GM12878 (cell line): ENCODE data around the gene PTPRH. TPM values are rescaled to one million over a fixed set of nuclear protein-coding genes. Genes with fewer than 3 reads are reported as not detected.

Experiments used
- CBX5 ChIP-seq: sonication (generic); IDR thresholded peaks from 2 replicates; pipeline ENCODE4 v1.6.1; 2016; ENCODE audit warnings: low read depth, moderate library complexity, mild to moderate bottlenecking, inconsistent platforms
- EP300 ChIP-seq, 2 experiments: fragments of 150-350 bp in 1 of 2; IDR thresholded peaks; 2 replicates each; pipeline ENCODE4 v1.6.1; 2011 to 2012; ENCODE audit warnings: low read depth in 2 of 2, low read length in 2 of 2, borderline replicate concordance in 1 of 2, improper control_type of control experiment in 1 of 2, inconsistent platforms in 1 of 2; ENCODE audit not compliant: control insufficient read depth in 1 of 2
- HDAC6 ChIP-seq: fragments of 200-600 bp; sonication (generic); IDR thresholded peaks from one replicate; pipeline ENCODE4 v1.8.0; 2017; ENCODE audit warnings: antibody characterized with exemption; ENCODE audit not compliant: unreplicated experiment
- IKZF2 ChIP-seq, 2 experiments: fragments of 450-650 bp; IDR thresholded peaks; 2 replicates each; pipeline ENCODE4 v1.6.1; 2017; ENCODE audit warnings: mild to moderate bottlenecking in 2 of 2, moderate library complexity in 2 of 2
- LARP7 ChIP-seq: fragments of 450-650 bp; IDR thresholded peaks from 2 replicates; pipeline ENCODE4 v1.6.1; 2017; ENCODE audit warnings: mild to moderate bottlenecking
- NFIC ChIP-seq: IDR thresholded peaks from 2 replicates; pipeline ENCODE4 v1.6.1; 2012; ENCODE audit warnings: low read depth, mild to moderate bottlenecking, inconsistent platforms, low read length, moderate library complexity
- PML ChIP-seq: IDR thresholded peaks from 2 replicates; pipeline ENCODE4 v1.6.1; 2012; ENCODE audit warnings: low read length, inconsistent platforms
- RELA ChIP-seq: fragments of 450-650 bp; IDR thresholded peaks from 2 replicates; pipeline ENCODE4 v1.8.0; 2014; ENCODE audit warnings: borderline replicate concordance; ENCODE audit not compliant: partially characterized antibody
- RELB ChIP-seq: fragments of 450-650 bp; IDR thresholded peaks from 2 replicates; pipeline ENCODE4 v1.6.1; 2017; ENCODE audit warnings: low read depth, mild to moderate bottlenecking, moderate library complexity
- SMAD1 ChIP-seq: fragments of 450-650 bp; IDR thresholded peaks from 2 replicates; pipeline ENCODE4 v1.6.1; 2018; ENCODE audit warnings: mild to moderate bottlenecking, low read depth; ENCODE audit not compliant: partially characterized antibody
- STAT1 ChIP-seq: fragments of 450-650 bp; conservative IDR thresholded peaks from 2 replicates; pipeline ENCODE4 v1.6.1; 2014; ENCODE audit warnings: antibody characterized with exemption, mild to moderate bottlenecking
- TCF12 ChIP-seq: IDR thresholded peaks from 2 replicates; pipeline ENCODE4 v1.6.1; 2011; ENCODE audit warnings: low read depth, mild to moderate bottlenecking, low read length
- WRNIP1 ChIP-seq: IDR thresholded peaks from 2 replicates; pipeline ENCODE4 v1.6.1; 2011; ENCODE audit warnings: low read depth, low read length, improper control_type of control experiment, borderline replicate concordance
- ZBTB40 ChIP-seq: fragments of 450-650 bp; IDR thresholded peaks from 2 replicates; pipeline ENCODE4 v1.6.1; 2016; ENCODE audit warnings: mild to moderate bottlenecking, moderate library complexity, borderline replicate concordance
- ZNF207 ChIP-seq: fragments of 450-650 bp; IDR thresholded peaks from 2 replicates; pipeline ENCODE4 v1.6.1; 2014; ENCODE audit warnings: antibody characterized with exemption, mild to moderate bottlenecking, borderline replicate concordance
- polyA plus RNA-seq, 11 experiments: library from polyadenylated mRNA; depleted of rRNA in 4 of 11; unstranded in 6 of 11; stranded (reverse) in 5 of 11; fragments of >200 nt; fragmentation: Nextera tagmentation in 4 of 11; fragmentation: Illumina TruSeq in 1 of 11; extraction: Ambion mirVana in 4 of 11; extraction: Trizol in 1 of 11; gene quantifications; 1 replicate in 1 of 11; 2 replicates in 10 of 11; pipeline versions ENCODE4 v1.2.1 to v1.2.3, GENCODE V29; 2011 to 2016; ENCODE audit warnings: inconsistent platforms in 2 of 11, missing spikeins in 2 of 11, low read depth in 1 of 11
- total RNA-seq, 4 experiments: library from RNA; depleted of rRNA in 3 of 4; stranded (reverse); fragments of >200 nt in 3 of 4; fragmentation: Illumina TruSeq in 1 of 4; extraction: Trizol in 1 of 4; gene quantifications; 2 replicates each; pipeline versions ENCODE4 v1.2.1 to v1.2.3, GENCODE V29; 2013 to 2021
- TF ChIP-seq, protein P1 (sequence below): fragments of 450-650 bp; formaldehyde crosslinking; IDR thresholded peaks from 2 replicates; pipeline ENCODE4 v1.4.0; 2022; ENCODE audit warnings: mild to moderate bottlenecking, moderate library complexity
- TF ChIP-seq, protein P2 (sequence below): fragments of 450-650 bp; IDR thresholded peaks from 2 replicates; pipeline ENCODE4 v1.6.1; 2017; ENCODE audit warnings: mild to moderate bottlenecking, low read depth, inconsistent platforms; ENCODE audit not compliant: poor library complexity, severe bottlenecking
- TF ChIP-seq, protein P3 (sequence below): IDR thresholded peaks from 2 replicates; pipeline ENCODE4 v1.6.1; 2011; ENCODE audit warnings: borderline replicate concordance, low read depth, mild to moderate bottlenecking, moderate library complexity, mixed read lengths, low read length; ENCODE audit not compliant: insufficient read depth; ENCODE audit errors: extremely low read length

Gene PTPRH
- total and polyA plus RNA-seq, 10 of the 15 experiments (the other 5 are each of a cell fraction or from before 2014, with no cell fraction given) = 0.08 TPM; not detected in 9

GRCh38 chr19:55258476-55258827 is 49.2 kb upstream of the PTPRH start (continued):
- TF ChIP-seq, protein P1, sequence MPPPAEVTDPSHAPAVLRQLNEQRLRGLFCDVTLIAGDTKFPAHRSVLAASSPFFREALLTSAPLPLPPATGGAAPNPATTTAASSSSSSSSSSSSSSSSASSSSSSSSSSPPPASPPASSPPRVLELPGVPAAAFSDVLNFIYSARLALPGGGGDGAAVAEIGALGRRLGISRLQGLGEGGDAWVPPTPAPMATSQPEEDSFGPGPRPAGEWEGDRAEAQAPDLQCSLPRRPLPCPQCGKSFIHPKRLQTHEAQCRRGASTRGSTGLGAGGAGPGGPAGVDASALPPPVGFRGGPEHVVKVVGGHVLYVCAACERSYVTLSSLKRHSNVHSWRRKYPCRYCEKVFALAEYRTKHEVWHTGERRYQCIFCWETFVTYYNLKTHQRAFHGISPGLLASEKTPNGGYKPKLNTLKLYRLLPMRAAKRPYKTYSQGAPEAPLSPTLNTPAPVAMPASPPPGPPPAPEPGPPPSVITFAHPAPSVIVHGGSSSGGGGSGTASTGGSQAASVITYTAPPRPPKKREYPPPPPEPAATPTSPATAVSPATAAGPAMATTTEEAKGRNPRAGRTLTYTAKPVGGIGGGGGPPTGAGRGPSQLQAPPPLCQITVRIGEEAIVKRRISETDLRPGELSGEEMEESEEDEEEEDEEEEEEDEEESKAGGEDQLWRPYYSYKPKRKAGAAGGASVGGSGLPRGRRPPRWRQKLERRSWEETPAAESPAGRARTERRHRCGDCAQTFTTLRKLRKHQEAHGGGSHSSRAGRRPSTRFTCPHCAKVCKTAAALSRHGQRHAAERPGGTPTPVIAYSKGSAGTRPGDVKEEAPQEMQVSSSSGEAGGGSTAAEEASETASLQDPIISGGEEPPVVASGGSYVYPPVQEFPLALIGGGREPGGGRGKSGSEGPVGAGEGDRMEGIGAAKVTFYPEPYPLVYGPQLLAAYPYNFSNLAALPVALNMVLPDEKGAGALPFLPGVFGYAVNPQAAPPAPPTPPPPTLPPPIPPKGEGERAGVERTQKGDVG (CRISPR knock-in tag) = no peak
- TF ChIP-seq WRNIP1 (no peak), PML (no peak), HDAC6 (no peak), CBX5 (no peak), EP300 (IDR thresholded peaks at IDR 0.05; ENCODE audit: borderline replicate concordance in 1 of 2, control insufficient read depth in 1 of 2, low read depth in 2 of 2, low read length in 2 of 2) (no peak), RELB (no peak), STAT1 (no peak), ZBTB40 (no peak), IKZF2 (IDR thresholded peaks at IDR 0.05) (no peak), NFIC (no peak), SMAD1 (no peak), RELA (no peak), LARP7 (peak; percentile 76), ZNF207 (no peak), TCF12 (no peak)
- TF ChIP-seq, protein P2, sequence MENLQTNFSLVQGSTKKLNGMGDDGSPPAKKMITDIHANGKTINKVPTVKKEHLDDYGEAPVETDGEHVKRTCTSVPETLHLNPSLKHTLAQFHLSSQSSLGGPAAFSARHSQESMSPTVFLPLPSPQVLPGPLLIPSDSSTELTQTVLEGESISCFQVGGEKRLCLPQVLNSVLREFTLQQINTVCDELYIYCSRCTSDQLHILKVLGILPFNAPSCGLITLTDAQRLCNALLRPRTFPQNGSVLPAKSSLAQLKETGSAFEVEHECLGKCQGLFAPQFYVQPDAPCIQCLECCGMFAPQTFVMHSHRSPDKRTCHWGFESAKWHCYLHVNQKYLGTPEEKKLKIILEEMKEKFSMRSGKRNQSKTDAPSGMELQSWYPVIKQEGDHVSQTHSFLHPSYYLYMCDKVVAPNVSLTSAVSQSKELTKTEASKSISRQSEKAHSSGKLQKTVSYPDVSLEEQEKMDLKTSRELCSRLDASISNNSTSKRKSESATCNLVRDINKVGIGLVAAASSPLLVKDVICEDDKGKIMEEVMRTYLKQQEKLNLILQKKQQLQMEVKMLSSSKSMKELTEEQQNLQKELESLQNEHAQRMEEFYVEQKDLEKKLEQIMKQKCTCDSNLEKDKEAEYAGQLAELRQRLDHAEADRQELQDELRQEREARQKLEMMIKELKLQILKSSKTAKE = no peak
- TF ChIP-seq, protein P3, sequence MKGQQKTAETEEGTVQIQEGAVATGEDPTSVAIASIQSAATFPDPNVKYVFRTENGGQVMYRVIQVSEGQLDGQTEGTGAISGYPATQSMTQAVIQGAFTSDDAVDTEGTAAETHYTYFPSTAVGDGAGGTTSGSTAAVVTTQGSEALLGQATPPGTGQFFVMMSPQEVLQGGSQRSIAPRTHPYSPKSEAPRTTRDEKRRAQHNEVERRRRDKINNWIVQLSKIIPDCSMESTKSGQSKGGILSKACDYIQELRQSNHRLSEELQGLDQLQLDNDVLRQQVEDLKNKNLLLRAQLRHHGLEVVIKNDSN = no peak
